ENCODE data around the gene CELA2A. TPM values are rescaled to one million over a fixed set of nuclear protein-coding genes. Genes with fewer than 3 reads are reported as not detected.

CELA2A gene
- total RNA-seq, 1 experiment from 2014 or later = not detected

GRCh38 chr1:15425521-15425920 is 31.0 kb upstream of the CELA2A start:
- ChIA-PET CTCF (no interaction called here), POLR2A (ENCODE audit: low non-redundant PET) (interaction anchor here (0.6 kb wide), 1 partner anchor 22 kb away, joined by 5 read pairs; no protein-coding TSS in a partner anchor)
- intact Hi-C loops (cut with micrococcal nuclease; ENCODE audit: unreplicated experiment) = no loop called here
- TF ChIP-seq EZH2 (IDR thresholded peaks at IDR 0.05; ENCODE audit: borderline replicate concordance, low read depth, low read length, poor library complexity, severe bottlenecking) (no peak), CTCF (conservative IDR thresholded peaks at IDR 0.05; ENCODE audit: low read depth, low read length) (no peak)
- H3K27me3 ChIP-seq (replicated peaks; ENCODE audit: insufficient read depth, low read depth, low read length, poor library complexity) = no peaks in the 10 kb centered on the region
- no TSS peak for BruUV-seq (replicated peaks)
- no peak overlapping the region for H3K27ac ChIP-seq (ENCODE audit: low read depth, low read length, poor library complexity, severe bottlenecking)
- no peaks in the 10 kb centered on the region for H3K36me3 ChIP-seq (ENCODE audit: insufficient read depth, low read length, poor library complexity, severe bottlenecking)
- DNase-seq (ENCODE audit: low spot score) = no peak
- no peak overlapping the region for H3K4me3 ChIP-seq (ENCODE audit: low read depth, low read length, poor library complexity, severe bottlenecking)
- no peaks in the 10 kb centered on the region for H3K4me1 ChIP-seq (ENCODE audit: insufficient read depth, low read length, poor library complexity, severe bottlenecking)
- no peaks in the 10 kb centered on the region for H3K9me3 ChIP-seq (ENCODE audit: low read depth, low read length, poor library complexity, severe bottlenecking)

- TF ChIP-seq CTCF (conservative IDR thresholded peaks at IDR 0.05; ENCODE audit: low read depth, low read length) (no peak), EZH2 (IDR thresholded peaks at IDR 0.05; ENCODE audit: borderline replicate concordance, low read depth, low read length, poor library complexity, severe bottlenecking) (no peak)
- Histone ChIP-seq H3K4me1 (ENCODE audit: insufficient read depth, low read length, poor library complexity, severe bottlenecking) (no peaks in the 10 kb centered on the region), H3K9me3 (ENCODE audit: low read depth, low read length, poor library complexity, severe bottlenecking) (no peaks in the 10 kb centered on the region), H3K27me3 (replicated peaks; ENCODE audit: insufficient read depth, low read depth, low read length, poor library complexity) (no peaks in the 10 kb centered on the region), H3K36me3 (ENCODE audit: insufficient read depth, low read length, poor library complexity, severe bottlenecking) (no peaks in the 10 kb centered on the region), H3K27ac (ENCODE audit: low read depth, low read length, poor library complexity, severe bottlenecking) (no peak overlapping the region), H3K4me3 (ENCODE audit: low read depth, low read length, poor library complexity, severe bottlenecking) (no peak overlapping the region)
- DNase-seq (ENCODE audit: low spot score) = no peak
- intact Hi-C loops (cut with micrococcal nuclease; ENCODE audit: unreplicated experiment) = no loop called here
- BruUV-seq (replicated peaks) = no TSS peak
- ChIA-PET POLR2A (ENCODE audit: low non-redundant PET) (no interaction called here), CTCF (no interaction called here)
Observed at GRCh38 chr1:15425958-15426357, 30.6 kb upstream of the CELA2A start.

GRCh38 chr1:15426492-15427279 is 29.8 kb upstream of the CELA2A start:
- no peaks in the 10 kb centered on the region for H3K9me3 ChIP-seq (ENCODE audit: low read depth, low read length, poor library complexity, severe bottlenecking)
- intact Hi-C loops (cut with micrococcal nuclease; ENCODE audit: unreplicated experiment) = no loop called here
- H3K27ac ChIP-seq (ENCODE audit: low read depth, low read length, poor library complexity, severe bottlenecking) = no peak overlapping the region
- TF ChIP-seq EZH2 (IDR thresholded peaks at IDR 0.05; ENCODE audit: borderline replicate concordance, low read depth, low read length, poor library complexity, severe bottlenecking) (no peak), CTCF (conservative IDR thresholded peaks at IDR 0.05; ENCODE audit: low read depth, low read length) (no peak)
- POLR2A ChIA-PET (ENCODE audit: low non-redundant PET) = no interaction called here
- no peaks in the 10 kb centered on the region for H3K4me1 ChIP-seq (ENCODE audit: insufficient read depth, low read length, poor library complexity, severe bottlenecking)
- no peaks in the 10 kb centered on the region for H3K36me3 ChIP-seq (ENCODE audit: insufficient read depth, low read length, poor library complexity, severe bottlenecking)
- H3K4me3 ChIP-seq (ENCODE audit: low read depth, low read length, poor library complexity, severe bottlenecking) = no peak overlapping the region
- DNase-seq (ENCODE audit: low spot score) = no peak
- BruUV-seq (replicated peaks) = no TSS peak
- CTCF ChIA-PET = no interaction called here
- H3K27me3 ChIP-seq (replicated peaks; ENCODE audit: insufficient read depth, low read depth, low read length, poor library complexity) = no peaks in the 10 kb centered on the region

Measured in A673 (cell line).